GM12878 (cell line): ENCODE measurements around the gene MZB1. TPM values are rescaled to one million over a fixed set of nuclear protein-coding genes. Genes with fewer than 3 reads are reported as not detected.

ENCODE experiments used
- BCL3 ChIP-seq: IDR thresholded peaks from 2 replicates; pipeline ENCODE4 v1.6.1; 2011; ENCODE audit warnings: borderline replicate concordance, low read depth, mild to moderate bottlenecking, moderate library complexity, low read length; ENCODE audit not compliant: insufficient read depth, poor library complexity, severe bottlenecking
- CBX5 ChIP-seq: sonication (generic); IDR thresholded peaks from 2 replicates; pipeline ENCODE4 v1.6.1; 2016; ENCODE audit warnings: low read depth, moderate library complexity, mild to moderate bottlenecking, inconsistent platforms
- CHD1 ChIP-seq: IDR thresholded peaks from 2 replicates; pipeline ENCODE4 v1.6.1; 2012; ENCODE audit warnings: low read depth, low read length, improper control_type of control experiment
- CREB1 ChIP-seq: IDR thresholded peaks from 2 replicates; pipeline ENCODE4 v1.6.1; 2012; ENCODE audit warnings: low read depth, mild to moderate bottlenecking, inconsistent platforms
- E2F4 ChIP-seq: IDR thresholded peaks from 2 replicates; pipeline ENCODE4 v1.6.1; 2012; ENCODE audit warnings: low read depth, low read length, improper control_type of control experiment
- EP300 ChIP-seq, 2 experiments: fragments of 150-350 bp in 1 of 2; IDR thresholded peaks; 2 replicates each; pipeline ENCODE4 v1.6.1; 2011 to 2012; ENCODE audit warnings: low read depth in 2 of 2, low read length in 2 of 2, borderline replicate concordance in 1 of 2, improper control_type of control experiment in 1 of 2, inconsistent platforms in 1 of 2; ENCODE audit not compliant: control insufficient read depth in 1 of 2
- ESRRA ChIP-seq: IDR thresholded peaks from 2 replicates; pipeline ENCODE4 v1.6.1; 2012; ENCODE audit warnings: mild to moderate bottlenecking, low read length, improper control_type of control experiment
- MYB ChIP-seq: fragments of 150-350 bp; IDR thresholded peaks from 2 replicates; pipeline ENCODE4 v1.6.1; 2014; ENCODE audit warnings: mild to moderate bottlenecking, low read depth, low read length, borderline replicate concordance
- PAX5 ChIP-seq: IDR thresholded peaks from 2 replicates; pipeline ENCODE4 v1.6.1; 2011; ENCODE audit warnings: low read depth, low read length, borderline replicate concordance
- PML ChIP-seq: IDR thresholded peaks from 2 replicates; pipeline ENCODE4 v1.6.1; 2012; ENCODE audit warnings: low read length, inconsistent platforms
- POU2F2 ChIP-seq: IDR thresholded peaks from 3 replicates; pipeline ENCODE4 v1.6.1; 2011; ENCODE audit warnings: low read depth, mild to moderate bottlenecking, low read length, borderline replicate concordance
- RAD51 ChIP-seq: fragments of 450-650 bp; IDR thresholded peaks from 2 replicates; pipeline ENCODE4 v1.6.1; 2016; ENCODE audit warnings: moderate library complexity, mild to moderate bottlenecking, inconsistent platforms
- RELA ChIP-seq: fragments of 450-650 bp; IDR thresholded peaks from 2 replicates; pipeline ENCODE4 v1.8.0; 2014; ENCODE audit warnings: borderline replicate concordance; ENCODE audit not compliant: partially characterized antibody
- RELB ChIP-seq: fragments of 450-650 bp; IDR thresholded peaks from 2 replicates; pipeline ENCODE4 v1.6.1; 2017; ENCODE audit warnings: low read depth, mild to moderate bottlenecking, moderate library complexity
- SMAD5 ChIP-seq: IDR thresholded peaks from 2 replicates; pipeline ENCODE4 v1.6.1; 2016; ENCODE audit warnings: antibody characterized with exemption, low read depth
- SP1 ChIP-seq: IDR thresholded peaks from one replicate; pipeline ENCODE4 v1.6.1; 2011; ENCODE audit warnings: low read depth, low read length
- SPI1 ChIP-seq: IDR thresholded peaks from 2 replicates; pipeline ENCODE4 v1.6.1; 2011; ENCODE audit warnings: low read depth, mild to moderate bottlenecking, low read length, moderate library complexity, borderline replicate concordance; ENCODE audit not compliant: insufficient read depth
- TCF7 ChIP-seq: IDR thresholded peaks from 2 replicates; pipeline ENCODE4 v1.6.1; 2014; ENCODE audit warnings: antibody characterized with exemption, borderline replicate concordance
- ZNF24 ChIP-seq: fragments of 450-650 bp; IDR thresholded peaks from 2 replicates; pipeline ENCODE4 v1.6.1; 2017; ENCODE audit warnings: antibody characterized with exemption, mild to moderate bottlenecking
- ZNF274 ChIP-seq: IDR thresholded peaks from one replicate; pipeline ENCODE4 v1.8.0; 2011; ENCODE audit not compliant: insufficient read length, insufficient read depth
- ZNF384 ChIP-seq: IDR thresholded peaks from 2 replicates; pipeline ENCODE4 v1.6.1; 2012; ENCODE audit warnings: low read depth, mild to moderate bottlenecking, low read length, improper control_type of control experiment, borderline replicate concordance
- ZZZ3 ChIP-seq: IDR thresholded peaks from 2 replicates; pipeline ENCODE4 v1.6.1; 2011; ENCODE audit warnings: low read depth; ENCODE audit not compliant: control insufficient read depth, insufficient read length
- polyA plus RNA-seq, 11 experiments: library from polyadenylated mRNA; depleted of rRNA in 4 of 11; unstranded in 6 of 11; stranded (reverse) in 5 of 11; fragments of >200 nt; fragmentation: Nextera tagmentation in 4 of 11; fragmentation: Illumina TruSeq in 1 of 11; extraction: Ambion mirVana in 4 of 11; extraction: Trizol in 1 of 11; gene quantifications; 1 replicate in 1 of 11; 2 replicates in 10 of 11; pipeline versions ENCODE4 v1.2.1 to v1.2.3, GENCODE V29; 2011 to 2016; ENCODE audit warnings: inconsistent platforms in 2 of 11, missing spikeins in 2 of 11, low read depth in 1 of 11
- total RNA-seq, 4 experiments: library from RNA; depleted of rRNA in 3 of 4; stranded (reverse); fragments of >200 nt in 3 of 4; fragmentation: Illumina TruSeq in 1 of 4; extraction: Trizol in 1 of 4; gene quantifications; 2 replicates each; pipeline versions ENCODE4 v1.2.1 to v1.2.3, GENCODE V29; 2013 to 2021
- TF ChIP-seq, protein P1 (sequence below): IDR thresholded peaks from 2 replicates; pipeline ENCODE4 v1.6.1; 2012; ENCODE audit warnings: low read length, inconsistent platforms

The MZB1 gene
- total and polyA plus RNA-seq, 10 of the 15 experiments (the other 5 are each of a cell fraction or from before 2014, with no cell fraction given), result 19.3 to 406 (median 188) TPM

DNA sequence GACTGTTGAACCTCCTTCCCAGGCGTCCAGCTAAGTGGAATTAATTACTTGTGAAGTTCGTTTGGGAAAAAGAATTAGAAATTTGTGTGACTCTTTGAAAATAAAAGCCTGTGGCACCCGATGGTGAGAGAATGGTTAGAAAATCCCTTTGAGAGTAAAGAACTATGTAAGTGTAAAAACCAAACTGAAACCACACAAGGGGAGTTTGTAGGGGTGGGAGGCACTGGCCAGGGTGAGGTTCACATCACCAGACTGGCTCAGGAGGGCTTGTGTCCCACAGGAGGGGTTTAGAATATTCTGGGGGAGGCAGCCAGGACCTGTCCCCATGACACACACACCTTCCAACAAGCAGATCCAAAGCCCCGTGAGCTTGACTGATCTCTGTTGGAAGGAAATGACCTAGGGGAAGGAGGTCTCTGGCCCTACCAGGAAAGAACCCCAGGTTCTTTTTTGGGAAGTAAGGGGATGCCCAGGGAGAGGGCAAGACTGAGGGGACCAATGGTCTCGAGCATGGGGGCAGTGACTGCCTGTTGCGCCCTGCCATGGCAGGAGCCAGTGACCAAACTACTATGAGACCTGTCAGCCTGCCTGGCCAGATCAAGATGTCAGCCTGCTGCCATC is 9.9 kb upstream of the MZB1 start (continued):
- TF ChIP-seq TCF7, result no peak
- TF ChIP-seq ZZZ3, result no peak
- no peak for TF ChIP-seq ZNF384
- peak; percentile 92 for TF ChIP-seq RELB
- TF ChIP-seq MYB, result no peak
- peak; percentile 59; the same call in 1 of the 2 replicates for TF ChIP-seq PAX5
- TF ChIP-seq ESRRA, result no peak
- no peak for TF ChIP-seq PML
- no peak for TF ChIP-seq SMAD5
- TF ChIP-seq BCL3, result peak; percentile 61
- no peak for TF ChIP-seq CREB1
- TF ChIP-seq ZNF274, result no peak
- no peak for TF ChIP-seq CBX5
- peak; percentile 22 for TF ChIP-seq RELA
- TF ChIP-seq, protein P1, sequence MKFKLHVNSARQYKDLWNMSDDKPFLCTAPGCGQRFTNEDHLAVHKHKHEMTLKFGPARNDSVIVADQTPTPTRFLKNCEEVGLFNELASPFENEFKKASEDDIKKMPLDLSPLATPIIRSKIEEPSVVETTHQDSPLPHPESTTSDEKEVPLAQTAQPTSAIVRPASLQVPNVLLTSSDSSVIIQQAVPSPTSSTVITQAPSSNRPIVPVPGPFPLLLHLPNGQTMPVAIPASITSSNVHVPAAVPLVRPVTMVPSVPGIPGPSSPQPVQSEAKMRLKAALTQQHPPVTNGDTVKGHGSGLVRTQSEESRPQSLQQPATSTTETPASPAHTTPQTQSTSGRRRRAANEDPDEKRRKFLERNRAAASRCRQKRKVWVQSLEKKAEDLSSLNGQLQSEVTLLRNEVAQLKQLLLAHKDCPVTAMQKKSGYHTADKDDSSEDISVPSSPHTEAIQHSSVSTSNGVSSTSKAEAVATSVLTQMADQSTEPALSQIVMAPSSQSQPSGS, result no peak
- peak; percentile 7; the same call in 1 of the 2 replicates for TF ChIP-seq ZNF24
- TF ChIP-seq POU2F2, result no peak
- TF ChIP-seq RAD51, result peak; percentile 8; the same call in 1 of the 2 replicates
- peak; percentile 38 for TF ChIP-seq SP1
- no peak for TF ChIP-seq CHD1
- peak; percentile 65 to 71; a peak in 3 of 4 replicates for TF ChIP-seq EP300 (IDR thresholded peaks at IDR 0.05; ENCODE audit: borderline replicate concordance in 1 of 2, control insufficient read depth in 1 of 2, low read depth in 2 of 2, low read length in 2 of 2)
- TF ChIP-seq SPI1, result no peak
- no peak for TF ChIP-seq E2F4
